Heart left ventricle (tissue), 13 donors: Measurements from ENCODE around the gene CD7.

ENCODE experiments used
- CTCF ChIP-seq, 12 donors: fragments of 200-600 bp; sonication (generic) in 4 of 12; IDR thresholded peaks; one replicate each; pipeline versions ENCODE4 v1.5.0 to v1.8.0; 2018 to 2022; ENCODE audit warnings: antibody characterized with exemption in 12 of 12, mild to moderate bottlenecking in 5 of 12
- POLR2A ChIP-seq, 2 donors: fragments of 450-650 bp; IDR thresholded peaks; one replicate each; pipeline ENCODE4 v1.6.1; 2017; ENCODE audit warnings: antibody characterized with exemption in 2 of 2, mild to moderate bottlenecking in 2 of 2, moderate library complexity in 2 of 2
- donor health status: ischemic (EF 13 %, LVEDD 7.1; RV severe dilation, severe dysfunction).
- donor health status: DM: no; HTN: yes; CAD: no.
- donor health status: DM: no; HTN: no; CAD: no.
- donor health status: ischemic (EF 25% LVEDD 6.9; RV normal size, moderate dysfunction).
- donor health status: ischemic (EF 25% LVEDD 5.7; RV mildly dilated, moderate dysfunction).
- donor health status: ischemic (EF 35%, LVEDD 5.7; RV mildly dilated, moderate dysfunction).
- donor health status: nonischemic (EF 11% LVEDD 7.7; RV severe dilation, severe dysfunction).
- donor health status: DM: yes; HTN: yes; CAD: no.
- donor health status: PGD.
- donor health status: ischemic (EF 29% LVEDD 5.4; RV normal size, mild dysfunction).
- donor health status: nonischemic (EF 23%, LVEDD 6.1; RV moderate dilation, normal function).

- TF ChIP-seq CTCF (IDR thresholded peaks at IDR 0.05), result no peak
- no peak for TF ChIP-seq POLR2A (IDR thresholded peaks at IDR 0.05)
Measured at GRCh38 chr17:82278786-82279391, 38.5 kb downstream of the CD7 start.
